CD4-positive, alpha-beta T cell treated with Interleukin-17A for 4 hours (primary cell): Measurements from ENCODE around the gene FAM180A.
"Not testable (repeated sequence)": the region's sequence is repeated elsewhere in the genome, so short reads cannot be mapped to it uniquely, and the experiment has no call there.

ENCODE experiments used
- DNase-seq: peaks from one replicate; pipeline ENCODE4 v3.0.0-alpha.2; 2020; ENCODE audit warnings: mixed read lengths

Gene FAM180A

DNA sequence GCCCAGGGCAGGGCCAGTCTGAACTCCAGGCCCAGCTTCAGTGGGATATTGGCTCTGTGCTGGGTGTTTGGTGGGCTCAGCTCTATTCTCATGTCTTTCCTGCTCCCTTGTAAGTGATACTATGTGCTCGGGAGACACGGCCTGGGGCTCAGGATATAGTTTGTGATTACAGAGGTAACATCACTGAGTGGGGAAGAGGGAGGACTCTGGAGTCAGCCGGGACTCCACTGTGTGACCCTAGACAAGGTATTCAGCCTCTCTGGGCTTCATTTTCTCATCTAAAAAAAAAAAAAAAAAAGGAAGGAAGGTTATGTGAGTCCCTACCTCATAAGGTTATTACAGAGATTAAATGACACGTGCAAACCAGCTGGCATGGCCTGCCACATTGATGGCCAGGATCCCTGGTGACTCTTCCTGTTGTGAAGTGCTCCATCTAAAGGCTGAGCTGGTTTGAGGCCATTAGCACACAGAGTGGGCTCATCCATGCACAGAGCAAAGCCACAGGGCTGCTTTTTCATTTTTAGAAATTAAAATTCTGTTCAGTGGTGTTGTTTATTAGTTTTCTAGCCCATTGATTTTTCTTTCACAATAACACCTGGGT is 36.3 kb downstream of the FAM180A start:
- no peak for DNase-seq

DNA sequence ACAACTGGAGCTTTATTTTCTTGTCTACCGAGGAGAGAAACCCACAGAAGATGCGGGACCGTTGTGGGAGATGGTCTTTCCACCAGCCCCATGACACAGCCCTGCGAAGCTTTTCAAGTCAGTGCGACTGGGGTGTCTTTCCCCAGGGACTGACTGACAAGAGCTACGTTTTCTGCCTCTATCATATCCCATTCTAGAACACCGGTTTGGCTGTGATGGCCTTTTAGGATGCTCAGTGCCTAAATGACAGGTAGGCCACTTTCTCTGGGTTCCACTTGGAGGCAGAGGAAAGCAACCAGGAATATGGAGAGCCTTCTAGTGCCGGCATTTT is 37.5 kb downstream of the FAM180A start:
- no peak for DNase-seq

DNA sequence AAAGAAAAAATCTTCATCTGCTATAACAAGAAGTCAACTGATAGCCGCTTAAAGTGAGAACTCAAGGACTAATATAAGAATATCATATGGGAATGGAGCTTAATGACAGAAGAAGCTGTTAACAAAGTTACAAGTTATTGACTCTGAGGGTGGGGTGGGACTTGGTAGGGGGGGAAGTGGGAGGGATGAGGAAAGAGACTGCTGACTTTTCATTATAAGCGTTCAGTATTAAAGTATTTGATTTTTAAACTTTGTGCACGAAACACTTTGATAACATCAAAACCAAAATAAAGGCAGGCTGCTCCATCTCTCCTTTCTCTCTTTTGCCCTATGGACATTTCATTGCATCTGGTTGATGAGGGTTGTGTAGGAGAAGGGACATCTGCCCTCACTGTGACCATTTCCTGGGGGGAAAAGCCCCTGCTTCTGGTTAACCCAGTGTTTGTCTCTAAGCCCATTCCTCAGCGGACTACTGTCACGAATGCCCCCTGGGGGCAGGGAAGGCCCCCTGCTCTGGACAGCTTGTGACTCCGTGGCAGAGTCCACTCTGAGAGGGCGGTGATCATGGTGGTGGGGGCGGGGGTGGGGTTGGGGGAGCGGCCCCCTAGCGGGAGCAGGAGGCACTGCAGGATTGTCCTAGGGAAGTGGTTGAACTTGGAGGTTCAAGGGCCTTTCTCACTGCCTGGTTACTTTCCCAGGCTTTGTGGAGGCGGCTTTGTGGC is 38.0 kb downstream of the FAM180A start:
- peak; percentile 16 for DNase-seq

DNA sequence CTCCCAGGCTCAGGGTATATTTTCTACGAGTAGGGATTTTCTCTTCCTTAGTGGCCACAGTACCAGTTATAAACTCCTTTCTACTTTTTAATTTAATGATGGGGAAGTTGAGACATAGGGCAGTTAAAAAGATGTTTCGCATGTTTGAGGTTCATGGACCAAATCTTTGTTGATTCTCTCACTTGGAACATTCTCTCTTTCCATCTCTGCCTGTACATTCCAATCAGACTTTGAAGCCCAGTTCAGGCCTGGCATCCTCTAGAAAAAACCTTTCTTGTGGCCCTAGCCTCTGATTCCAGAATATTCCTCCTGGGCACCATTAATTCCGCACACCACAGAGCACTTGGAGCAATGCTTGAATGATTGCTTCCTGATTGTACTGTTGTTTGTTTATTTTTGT is 39.1 kb downstream of the FAM180A start:
- DNase-seq: no peak

DNA sequence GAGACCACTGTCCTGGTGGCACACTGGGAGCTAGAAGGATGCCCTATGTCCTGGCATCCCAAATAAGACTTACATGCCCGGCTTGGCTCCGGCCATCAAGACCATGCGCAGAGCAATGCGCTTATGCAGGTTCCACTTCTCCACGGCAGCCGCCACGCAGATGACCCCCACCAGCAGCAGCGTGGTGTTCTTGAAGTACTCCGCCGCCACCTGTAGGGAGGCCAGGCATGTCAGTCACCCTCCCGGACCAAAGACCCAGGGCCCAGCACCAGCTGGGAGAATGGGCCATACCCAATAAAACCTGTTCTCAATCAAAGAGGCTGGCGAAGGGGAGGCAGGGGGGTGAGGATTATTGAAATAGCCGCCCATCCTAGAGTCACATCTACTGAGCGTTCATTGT is 40.6 kb downstream of the FAM180A start:
- no peak for DNase-seq

DNA sequence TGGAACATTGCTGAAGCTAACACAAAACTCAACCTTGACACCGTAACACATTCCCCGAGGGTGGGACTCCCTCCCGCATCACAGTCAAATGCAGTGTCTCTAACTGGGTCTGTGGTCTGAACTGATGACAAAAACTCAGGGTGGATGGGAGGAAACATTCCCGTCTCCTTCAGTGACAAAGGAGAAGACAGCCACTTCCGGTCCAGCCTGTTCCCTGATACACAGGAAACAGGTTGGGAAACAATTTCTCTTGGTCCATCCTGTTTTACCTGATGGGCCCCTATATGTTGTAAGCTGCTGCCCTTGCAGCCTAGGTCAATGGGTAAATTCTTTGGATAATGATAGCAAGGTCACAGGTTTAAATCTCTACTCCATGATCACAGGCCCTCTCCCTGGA is 41.0 kb downstream of the FAM180A start:
- no peak for DNase-seq

DNA sequence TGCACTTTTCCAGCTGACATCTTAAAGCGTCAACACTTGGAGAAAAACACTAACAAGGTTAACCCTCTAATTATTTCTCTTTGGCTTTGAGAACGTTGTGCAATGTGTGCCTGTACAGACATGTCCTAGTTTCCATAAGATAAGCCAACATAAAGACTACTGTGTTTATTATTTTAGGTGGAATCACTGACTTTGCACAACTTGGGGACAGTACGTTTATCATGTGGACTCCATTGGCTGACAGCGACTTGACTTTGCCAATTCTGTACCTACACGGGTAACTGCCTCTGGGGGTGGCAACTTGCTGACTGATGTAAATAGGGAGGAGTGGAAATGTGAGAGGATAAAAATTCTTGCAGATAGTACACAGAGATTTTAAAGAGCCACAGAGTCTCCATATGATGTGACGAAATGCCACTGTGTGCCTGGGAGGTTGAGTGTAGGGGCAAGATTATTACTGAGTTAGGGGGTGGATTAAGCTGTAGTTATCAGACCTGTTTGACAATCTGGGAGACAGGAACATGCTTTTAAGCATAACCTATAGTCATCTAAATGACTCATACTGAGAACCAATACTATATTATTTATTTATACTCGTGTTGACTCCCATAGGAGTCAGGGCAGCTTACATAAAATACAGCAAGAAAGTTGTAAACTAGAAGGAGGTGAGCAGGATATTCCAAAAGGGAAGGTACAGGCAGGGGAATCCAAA is 41.6 kb downstream of the FAM180A start:
- no peak for DNase-seq

DNA sequence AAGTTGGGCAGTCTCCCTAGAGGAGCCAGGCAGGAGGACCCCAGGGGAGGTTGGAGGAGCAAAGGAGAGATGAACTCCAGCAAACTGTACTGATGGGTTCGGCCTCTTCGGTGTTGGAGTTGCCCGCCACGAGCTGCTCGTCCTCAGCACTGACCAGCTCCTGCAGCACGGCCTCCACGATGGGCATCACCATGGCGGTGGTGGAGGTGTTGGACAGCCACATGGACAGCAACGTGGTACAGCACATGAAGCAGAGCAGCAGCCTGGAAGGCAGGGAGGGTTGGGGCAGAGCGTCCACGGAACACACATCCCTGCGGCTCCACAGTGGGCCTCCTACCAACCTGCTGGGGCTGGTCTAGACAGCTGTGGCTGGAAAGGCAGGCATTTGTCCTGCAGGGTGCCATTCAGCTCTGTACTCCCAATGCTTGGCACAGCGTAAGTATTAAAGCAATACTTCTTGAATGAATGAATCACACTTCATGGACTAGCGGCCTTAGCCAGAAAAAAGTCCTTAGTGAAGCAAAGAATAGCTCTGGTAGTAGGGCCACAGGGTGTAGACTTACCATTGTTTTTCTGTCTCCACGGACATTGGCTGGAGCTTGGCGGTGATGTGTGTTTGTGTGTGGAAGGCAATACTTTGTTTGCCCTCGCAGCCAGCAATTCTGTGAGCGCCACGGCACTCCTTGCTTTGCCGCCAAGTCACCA is 42.4 kb downstream of the FAM180A start:
- DNase-seq: no peak

DNA sequence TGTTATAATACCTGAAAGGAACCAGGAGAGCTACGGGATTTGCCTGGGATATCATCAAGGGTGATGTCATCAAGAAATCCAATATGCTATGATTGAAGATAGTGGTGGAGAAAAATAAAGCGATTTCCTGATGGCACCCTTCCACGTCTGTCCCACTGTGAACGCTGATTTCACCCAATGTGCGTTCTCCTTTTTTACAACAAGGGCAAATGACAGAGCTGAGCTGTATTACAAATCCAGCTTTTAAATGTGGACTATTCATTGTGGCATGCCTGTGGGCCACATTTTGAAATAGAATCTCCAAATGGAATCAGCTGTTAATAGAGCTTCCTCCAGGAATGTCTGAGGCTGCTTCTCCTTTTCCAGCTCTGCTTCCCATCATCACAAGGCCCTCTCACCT is 43.9 kb downstream of the FAM180A start:
- no peak for DNase-seq

DNA sequence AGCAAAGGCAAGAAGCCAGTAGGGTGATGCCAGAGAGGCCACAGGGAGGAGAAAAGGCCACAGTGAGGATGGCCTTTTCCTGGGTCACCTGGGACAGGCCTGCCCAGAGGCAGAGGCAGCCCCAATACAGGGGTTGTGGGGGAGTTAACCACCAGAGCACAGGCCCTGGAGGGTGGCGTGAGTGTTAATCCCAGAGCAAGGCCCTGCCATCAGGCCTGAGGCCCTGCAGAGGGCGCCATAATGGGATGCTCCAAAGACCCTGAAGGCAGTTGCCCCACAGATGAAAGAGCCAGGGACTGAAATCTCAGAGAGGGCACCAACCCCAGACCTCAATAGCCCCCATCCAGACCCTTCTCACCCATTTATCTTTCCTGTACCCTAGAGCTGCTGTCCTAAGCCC is 44.5 kb downstream of the FAM180A start:
- peak; percentile 5 for DNase-seq

DNA sequence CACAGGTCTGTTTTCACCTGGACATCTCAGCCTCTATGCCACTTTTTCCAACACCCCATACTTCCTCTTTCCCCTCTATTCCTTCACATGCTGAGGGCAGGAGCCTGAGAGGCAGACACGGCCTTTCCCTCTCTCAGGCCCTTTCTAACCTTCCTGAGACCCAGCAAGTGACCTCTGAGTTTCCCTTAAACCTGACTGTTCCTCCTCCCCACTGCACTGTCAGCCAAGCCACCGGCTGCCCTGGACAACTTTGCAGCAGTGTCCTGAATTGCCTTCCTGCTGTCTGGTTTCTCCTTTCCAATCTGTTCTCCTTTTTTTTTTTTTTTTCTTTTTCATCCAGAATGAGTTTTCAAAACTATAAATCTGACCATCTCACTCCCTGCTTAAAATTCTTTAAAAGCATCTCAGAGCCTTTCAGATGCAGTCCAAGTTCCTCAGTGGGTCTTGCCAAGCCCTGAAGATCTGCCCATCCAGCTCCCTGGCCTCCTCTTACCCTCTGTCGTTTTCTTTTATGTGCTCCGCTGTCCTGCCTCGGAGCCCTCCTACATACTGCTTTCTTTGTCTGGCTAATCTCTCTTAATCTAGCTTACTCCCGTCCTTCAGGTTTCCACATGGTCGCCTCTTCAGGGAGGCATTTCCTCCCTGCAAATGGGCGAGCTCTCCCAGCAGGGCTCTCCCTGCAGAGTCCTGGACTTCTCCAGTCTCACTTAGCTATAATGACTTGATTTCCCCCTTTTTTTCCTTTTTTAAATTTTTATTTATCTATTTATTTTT is 51.1 kb downstream of the FAM180A start:
- DNase-seq: no peak

DNA sequence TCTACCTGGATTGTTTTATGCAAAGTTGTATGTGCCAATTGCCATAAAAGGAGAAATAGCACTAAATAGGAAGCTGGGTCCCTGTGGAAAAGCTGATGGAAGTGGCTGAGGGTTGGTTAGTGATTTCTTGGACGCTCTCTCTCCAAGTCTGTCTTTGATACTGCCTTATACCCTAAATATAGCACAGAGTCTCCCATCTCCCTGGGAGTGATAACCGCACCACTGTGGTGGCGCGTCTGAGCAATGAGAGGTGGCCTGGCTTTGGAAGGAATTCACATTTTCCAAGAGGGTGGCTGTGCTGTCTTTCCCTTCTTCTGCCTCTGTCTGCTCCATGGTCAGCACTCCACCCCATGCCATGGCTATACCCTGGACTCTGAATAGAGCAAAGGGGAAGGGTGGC is 55.1 kb downstream of the FAM180A start:
- no peak for DNase-seq

DNA sequence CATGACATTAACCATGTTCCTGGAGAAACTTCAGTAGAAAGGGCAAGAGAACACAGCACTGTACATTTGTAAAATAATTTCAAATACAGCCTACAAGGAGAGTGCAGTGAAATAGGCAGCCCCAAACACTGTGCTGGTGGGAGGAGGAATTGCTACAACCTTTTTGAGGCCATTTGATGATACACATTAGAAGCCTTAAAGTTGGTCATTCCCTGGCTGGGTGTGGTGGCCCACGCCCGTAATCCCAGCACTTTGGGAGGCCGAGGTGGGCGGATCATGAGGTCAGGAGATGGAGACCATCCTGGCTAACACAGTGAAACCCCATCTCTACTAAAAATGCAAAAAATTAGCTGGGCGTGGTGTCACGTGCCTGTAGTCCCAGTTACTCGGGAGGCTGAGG is 56.0 kb downstream of the FAM180A start:
- not testable (repeated sequence) for DNase-seq

DNA sequence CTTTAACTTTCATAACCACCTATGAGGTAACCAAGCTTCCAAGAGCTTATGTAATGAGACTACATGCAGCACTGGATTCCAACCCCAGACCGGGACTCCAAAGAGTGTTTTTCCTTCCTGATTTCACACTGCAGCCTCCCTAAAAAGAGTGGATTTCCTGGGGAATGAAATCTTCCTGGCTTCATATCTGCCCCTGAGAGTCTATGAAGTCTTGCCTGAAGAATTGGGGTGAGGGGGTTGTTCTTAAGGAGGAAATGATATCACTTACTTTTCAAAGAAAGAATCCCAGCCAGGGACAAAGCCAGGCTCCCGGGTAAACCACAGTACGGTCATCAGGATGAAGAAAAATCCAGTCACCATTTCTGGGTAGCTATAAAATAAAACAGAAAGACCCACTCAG is 56.6 kb downstream of the FAM180A start:
- DNase-seq: no peak

DNA sequence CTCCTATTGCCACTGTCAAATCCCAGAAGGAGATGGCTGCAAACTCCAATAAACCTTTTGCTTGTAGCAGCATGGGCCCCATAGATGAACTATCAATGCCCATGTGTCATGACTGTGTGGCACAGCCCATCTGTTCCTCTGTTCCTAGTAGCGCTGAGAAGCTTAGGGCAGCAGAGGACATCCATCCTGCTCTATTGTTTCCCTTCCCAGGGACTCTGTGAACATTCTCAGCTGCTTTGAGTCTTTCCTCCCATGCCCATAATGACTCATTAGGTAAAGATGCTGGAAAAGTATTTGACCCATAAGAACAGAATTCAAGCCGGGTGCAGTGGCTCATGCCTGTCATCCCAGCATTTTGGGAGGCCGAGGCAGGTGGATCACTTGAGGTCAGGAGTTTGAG is 58.0 kb downstream of the FAM180A start:
- DNase-seq: no peak

DNA sequence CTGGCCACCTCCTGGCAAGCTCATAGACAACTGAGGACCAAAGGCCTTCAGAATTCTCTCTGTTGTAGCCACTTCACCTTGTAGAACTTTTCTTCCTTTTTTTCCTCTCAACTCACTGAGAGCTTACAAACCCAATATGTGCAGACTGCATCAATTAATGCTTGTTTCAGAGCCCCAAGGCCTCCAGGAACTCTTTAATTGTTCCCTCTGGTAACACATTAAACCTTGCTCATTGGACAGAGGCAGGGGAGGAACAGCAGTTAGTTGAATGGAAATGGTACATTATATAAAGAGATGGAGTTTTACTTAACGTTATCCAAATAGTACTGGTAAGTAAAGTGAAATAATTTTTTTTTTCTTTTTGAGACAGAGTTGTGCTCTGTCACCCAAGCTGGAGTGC is 61.1 kb downstream of the FAM180A start:
- DNase-seq: no peak

DNA sequence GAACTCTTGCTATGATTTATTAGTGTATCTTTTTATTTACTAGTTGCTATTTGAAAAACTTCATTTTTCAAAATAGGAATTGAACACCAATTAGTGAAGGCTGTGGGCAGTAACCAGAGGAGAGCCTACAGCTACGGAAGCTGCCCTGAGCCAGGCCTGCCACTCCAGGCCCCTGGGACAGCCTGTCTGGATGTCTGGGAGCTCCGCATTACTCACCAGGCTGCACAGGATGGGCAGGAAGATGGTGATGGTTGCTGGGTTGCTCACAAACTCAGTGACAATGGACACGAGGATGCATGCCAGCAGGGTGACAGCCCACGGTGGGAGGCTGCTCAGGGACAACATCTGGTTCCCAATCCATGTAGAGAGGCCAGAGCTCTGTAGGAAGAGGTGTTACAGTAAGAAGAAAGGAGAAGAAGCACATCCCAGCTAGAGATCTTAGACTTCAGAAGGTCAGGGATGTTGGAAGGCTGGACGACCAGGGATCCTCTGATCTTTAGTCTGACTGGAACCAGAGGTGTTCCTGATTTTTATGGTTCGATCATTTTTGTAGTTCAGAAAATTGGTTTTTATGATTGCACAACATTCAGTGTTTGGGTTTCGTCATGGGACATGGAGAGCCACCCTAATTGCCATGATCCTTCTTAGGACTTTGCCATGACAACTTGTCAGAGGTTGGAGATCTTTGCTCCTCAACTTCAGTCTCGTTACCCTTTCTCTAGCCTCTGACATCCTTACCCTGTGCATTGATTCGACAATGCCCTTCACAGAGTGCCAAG is 63.1 kb downstream of the FAM180A start:
- no peak for DNase-seq

DNA sequence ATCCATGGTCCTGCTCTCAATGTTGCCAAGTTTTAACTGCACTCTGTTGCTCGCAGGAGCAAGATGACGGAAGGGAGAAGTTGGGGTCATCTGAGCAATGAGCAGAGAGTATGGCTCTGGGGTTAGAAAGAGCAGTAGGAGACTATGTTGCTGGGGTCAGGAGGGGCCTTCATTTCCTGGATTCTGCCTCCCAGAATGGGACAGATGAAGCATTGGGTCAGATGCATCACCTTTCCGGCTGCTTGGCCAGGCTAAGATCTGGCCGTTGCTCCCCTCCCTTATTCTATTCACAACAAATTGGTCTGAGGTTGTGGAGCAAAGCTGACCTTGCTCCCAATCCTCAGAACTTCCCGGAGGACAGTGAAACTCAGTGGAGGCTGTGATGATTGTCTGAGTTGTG is 63.9 kb downstream of the FAM180A start:
- DNase-seq: no peak

DNA sequence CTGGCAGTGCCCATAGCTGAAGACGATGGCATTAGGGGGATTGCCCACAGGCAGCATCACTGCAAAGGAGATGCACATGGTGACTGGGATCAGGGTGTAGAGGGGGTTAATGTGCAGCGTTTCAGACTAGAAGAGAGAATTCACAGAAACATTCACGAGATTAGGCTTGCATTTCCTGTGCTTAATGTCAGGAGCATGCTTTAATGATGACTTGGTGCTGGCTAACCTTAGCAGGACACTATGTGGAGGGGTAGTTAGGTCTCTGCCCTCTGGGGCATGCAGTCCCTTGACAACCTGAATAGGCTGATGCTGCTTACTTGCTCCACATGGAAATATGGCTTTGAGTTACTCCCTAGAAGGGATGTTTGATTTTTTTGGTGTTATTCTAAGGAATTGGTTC is 64.5 kb downstream of the FAM180A start:
- DNase-seq: no peak

DNA sequence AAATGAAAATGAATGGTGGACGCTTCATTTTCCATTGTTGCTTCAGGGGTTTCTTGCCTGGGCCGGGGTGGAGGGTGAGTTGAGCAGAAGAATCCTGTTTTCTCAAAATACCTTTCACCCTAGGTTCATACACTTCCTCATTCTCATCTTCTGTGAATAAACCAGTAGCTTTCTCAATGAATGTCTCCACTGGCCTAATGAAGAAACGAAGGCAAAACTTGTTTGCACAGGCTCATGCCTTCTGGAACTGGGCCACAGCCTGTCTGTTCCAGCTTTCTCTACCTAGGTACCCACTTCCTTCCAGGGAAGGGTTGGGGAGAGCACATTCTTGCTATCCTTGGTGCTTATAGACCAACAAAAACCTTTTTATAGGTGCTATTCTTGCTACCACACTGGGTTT is 65.0 kb downstream of the FAM180A start:
- no peak for DNase-seq

DNA sequence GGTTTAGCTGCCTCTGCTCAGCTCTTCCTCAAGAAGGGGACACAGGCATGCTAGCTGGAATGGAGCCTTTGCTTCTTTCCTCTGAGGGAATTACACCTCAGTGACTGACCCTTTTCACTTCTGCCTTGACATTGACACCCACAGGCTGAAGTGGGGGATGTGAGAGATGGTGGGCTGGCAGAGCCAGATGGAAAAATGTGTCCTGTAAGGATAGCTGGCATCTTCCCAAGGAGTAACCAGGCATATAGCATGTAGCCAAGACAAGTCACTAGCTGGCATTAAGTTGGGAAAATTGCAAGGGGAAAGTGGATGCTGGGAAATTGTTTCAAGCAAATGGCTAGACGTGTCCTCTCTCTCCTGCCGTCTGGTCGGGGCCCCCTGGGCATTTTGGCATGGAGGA is 66.4 kb downstream of the FAM180A start:
- DNase-seq: no peak

DNA sequence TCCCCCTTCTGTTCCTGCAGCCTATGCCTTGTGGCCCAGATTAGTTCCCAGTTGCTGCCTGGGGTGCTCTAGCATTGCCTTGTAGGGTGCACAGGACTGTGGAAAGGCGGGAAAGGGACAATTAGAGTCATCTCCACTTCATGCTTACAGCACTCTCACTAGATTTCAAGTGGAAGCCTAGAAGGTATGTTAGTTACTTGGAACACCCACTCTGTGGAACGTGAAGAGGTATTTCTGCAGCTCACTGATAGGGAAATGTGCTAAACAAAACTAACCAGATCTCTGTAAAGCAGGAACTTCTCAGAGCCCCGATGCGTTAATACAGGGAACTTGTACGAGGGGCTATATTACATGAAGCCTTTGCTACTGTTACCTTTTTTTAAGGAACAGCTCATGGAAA is 66.9 kb downstream of the FAM180A start:
- DNase-seq: no peak
